Loucy (cell line): ENCODE measurements around the gene STXBP4.

Experiments used
- CTCF ChIP-seq: fragments of 200-600 bp; sonication (generic); conservative IDR thresholded peaks from 2 replicates; pipeline ENCODE4 v1.5.1; 2014; ENCODE audit warnings: mild to moderate bottlenecking, antibody characterized with exemption, low read length
- EZH2phosphoT487 ChIP-seq: fragments of 200-600 bp; IDR thresholded peaks from 2 replicates; pipeline ENCODE4 v1.6.1; 2018; ENCODE audit warnings: antibody characterized with exemption, mild to moderate bottlenecking, moderate library complexity, borderline replicate concordance

DNA sequence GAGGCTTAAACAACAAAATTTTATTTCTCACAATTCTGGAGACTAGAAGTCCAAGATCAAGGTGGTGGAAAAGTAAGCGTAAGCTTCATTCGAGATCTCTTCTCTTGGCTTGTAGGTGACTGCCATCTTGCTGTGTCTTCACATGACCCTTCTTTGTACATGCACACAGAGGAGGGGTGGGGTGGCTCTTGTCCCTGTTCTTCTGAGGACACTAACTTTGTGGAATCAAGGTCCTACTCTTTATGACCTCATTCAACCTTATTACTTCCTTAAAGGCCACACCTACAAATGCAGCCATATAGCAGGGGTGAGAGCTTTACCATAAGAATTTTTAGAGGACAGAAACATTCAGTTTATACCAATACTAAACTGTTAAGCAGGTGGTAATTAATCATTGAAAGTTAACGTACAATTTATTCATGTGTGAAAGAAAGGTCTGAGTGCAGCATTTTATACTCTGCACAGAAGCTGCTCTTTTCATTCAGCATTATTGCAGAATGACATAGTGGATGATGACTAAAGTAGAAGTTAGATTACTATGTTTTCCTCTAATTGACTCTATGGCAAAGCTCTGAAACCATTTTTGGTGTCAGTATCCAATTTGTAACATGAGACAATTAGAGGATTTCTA is 156.3 kb downstream of the STXBP4 start:
- TF ChIP-seq CTCF (no peak), EZH2phosphoT487 (no peak)
